Prostate gland (tissue), 2 donors: ENCODE measurements around the gene STKLD1. TPM values are rescaled to one million over a fixed set of nuclear protein-coding genes. Genes with fewer than 3 reads are reported as not detected.
A peak's percentile ranks its signal among the peaks of the same experiment; 100 is the strongest.

Experiments used
- DNase-seq: peaks from one replicate; pipeline ENCODE4 v3.0.0-alpha.2; 2019; ENCODE audit warnings: low spot score
- H3K27ac ChIP-seq, 2 donors: fragments of 200-600 bp; sonication (generic); 2 replicates each; pipeline ENCODE4 v1.5.1; 2017 to 2019
- H3K27me3 ChIP-seq: fragments of 200-600 bp; sonication (generic); replicated peaks from 2 replicates; pipeline ENCODE4 v1.5.1; 2019; ENCODE audit not compliant: insufficient read depth
- H3K36me3 ChIP-seq, 2 donors: fragments of 200-600 bp; sonication (generic); 1 replicate in 1 of 2; 2 replicates in 1 of 2; pipeline versions ENCODE4 v1.5.1 to v1.8.1; 2017 to 2019
- H3K4me1 ChIP-seq: fragments of 200-600 bp; sonication (generic); replicated peaks from 2 replicates; pipeline ENCODE4 v1.5.1; 2019
- H3K4me3 ChIP-seq, 2 donors: fragments of 200-600 bp; sonication (generic); 2 replicates each; pipeline ENCODE4 v1.5.1; 2017 to 2019
- H3K9me3 ChIP-seq: fragments of 200-600 bp; sonication (generic); 2 replicates; pipeline ENCODE4 v1.5.1; 2017
- POLR2A ChIP-seq: fragments of 450-650 bp; IDR thresholded peaks from one replicate; pipeline ENCODE4 v1.6.1; 2016; ENCODE audit warnings: antibody characterized with exemption, mild to moderate bottlenecking
- POLR2AphosphoS5 ChIP-seq: sonication (generic); formaldehyde crosslinking; IDR thresholded peaks from one replicate; pipeline ENCODE4 v1.6.1; 2017; ENCODE audit warnings: antibody characterized with exemption
- WGBS: methylation state at CpG from one replicate; pipeline ENCODE4 v1.1.5; 2018; 5-methylcytosine and 5-hydroxymethylcytosine counted together
- intact Hi-C: fragments of 100-400 bp; cut with DNase I; formaldehyde crosslinking; loops from one replicate; pipeline ENCODE4 v1.14.2; 2022
- total RNA-seq, 2 donors: library from RNA; depleted of rRNA; stranded (reverse); fragments of >200 nt; gene quantifications; one replicate each; pipeline ENCODE4 v1.1.0, GENCODE V29; 2016
- TF ChIP-seq, protein P1 (sequence below), 4 experiments: fragments of 200-600 bp in 2 of 4; fragments of 450-650 bp in 2 of 4; sonication (generic) in 2 of 4; IDR thresholded peaks; 1 replicate in 3 of 4; 2 replicates in 1 of 4; pipeline ENCODE4 v1.5.1; 2016 to 2019; ENCODE audit warnings: antibody characterized with exemption in 4 of 4, mild to moderate bottlenecking in 2 of 4, moderate library complexity in 2 of 4

Gene STKLD1
- total RNA-seq, 2 donors from 2014 or later: 0.87 to 1.0 TPM

DNA sequence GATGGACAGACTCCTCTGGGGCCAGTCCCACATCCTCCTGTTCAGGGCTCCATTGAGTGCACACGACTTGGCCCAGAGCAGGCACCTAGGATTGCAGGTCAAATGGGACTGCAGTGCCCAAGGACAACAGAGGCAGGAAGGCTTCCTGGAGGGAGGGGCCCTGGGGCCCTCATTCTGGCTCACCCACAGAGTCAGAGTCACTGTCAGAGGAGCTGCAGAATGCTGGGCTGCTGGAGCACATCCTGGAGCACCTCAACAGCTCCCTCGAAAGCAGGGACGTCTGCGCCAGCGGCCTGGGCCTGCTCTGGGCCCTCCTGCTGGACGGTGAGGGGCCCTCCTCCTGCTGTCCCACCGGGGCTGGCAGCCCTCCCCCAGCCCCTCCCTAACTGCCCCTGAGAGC, 26.5 kb downstream of the STKLD1 start:
- no peaks in the 10 kb centered on the region for H3K27me3 ChIP-seq
- no peaks in the 10 kb centered on the region for H3K9me3 ChIP-seq
- intact Hi-C loops: no loop called here
- no peak for TF ChIP-seq POLR2A
- TF ChIP-seq, protein P1, sequence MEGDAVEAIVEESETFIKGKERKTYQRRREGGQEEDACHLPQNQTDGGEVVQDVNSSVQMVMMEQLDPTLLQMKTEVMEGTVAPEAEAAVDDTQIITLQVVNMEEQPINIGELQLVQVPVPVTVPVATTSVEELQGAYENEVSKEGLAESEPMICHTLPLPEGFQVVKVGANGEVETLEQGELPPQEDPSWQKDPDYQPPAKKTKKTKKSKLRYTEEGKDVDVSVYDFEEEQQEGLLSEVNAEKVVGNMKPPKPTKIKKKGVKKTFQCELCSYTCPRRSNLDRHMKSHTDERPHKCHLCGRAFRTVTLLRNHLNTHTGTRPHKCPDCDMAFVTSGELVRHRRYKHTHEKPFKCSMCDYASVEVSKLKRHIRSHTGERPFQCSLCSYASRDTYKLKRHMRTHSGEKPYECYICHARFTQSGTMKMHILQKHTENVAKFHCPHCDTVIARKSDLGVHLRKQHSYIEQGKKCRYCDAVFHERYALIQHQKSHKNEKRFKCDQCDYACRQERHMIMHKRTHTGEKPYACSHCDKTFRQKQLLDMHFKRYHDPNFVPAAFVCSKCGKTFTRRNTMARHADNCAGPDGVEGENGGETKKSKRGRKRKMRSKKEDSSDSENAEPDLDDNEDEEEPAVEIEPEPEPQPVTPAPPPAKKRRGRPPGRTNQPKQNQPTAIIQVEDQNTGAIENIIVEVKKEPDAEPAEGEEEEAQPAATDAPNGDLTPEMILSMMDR (IDR thresholded peaks at IDR 0.05): no peak
- DNase-seq: no peak
- peaks cover 0 to 3% of the 10 kb centered on the region in 2 donors for H3K36me3 ChIP-seq
- H3K4me1 ChIP-seq: no peaks in the 10 kb centered on the region
- 76% methylated on average over 6 of the region's 7 CpGs for WGBS
- no peak overlapping the region for H3K4me3 ChIP-seq
- no peak overlapping the region for H3K27ac ChIP-seq

DNA sequence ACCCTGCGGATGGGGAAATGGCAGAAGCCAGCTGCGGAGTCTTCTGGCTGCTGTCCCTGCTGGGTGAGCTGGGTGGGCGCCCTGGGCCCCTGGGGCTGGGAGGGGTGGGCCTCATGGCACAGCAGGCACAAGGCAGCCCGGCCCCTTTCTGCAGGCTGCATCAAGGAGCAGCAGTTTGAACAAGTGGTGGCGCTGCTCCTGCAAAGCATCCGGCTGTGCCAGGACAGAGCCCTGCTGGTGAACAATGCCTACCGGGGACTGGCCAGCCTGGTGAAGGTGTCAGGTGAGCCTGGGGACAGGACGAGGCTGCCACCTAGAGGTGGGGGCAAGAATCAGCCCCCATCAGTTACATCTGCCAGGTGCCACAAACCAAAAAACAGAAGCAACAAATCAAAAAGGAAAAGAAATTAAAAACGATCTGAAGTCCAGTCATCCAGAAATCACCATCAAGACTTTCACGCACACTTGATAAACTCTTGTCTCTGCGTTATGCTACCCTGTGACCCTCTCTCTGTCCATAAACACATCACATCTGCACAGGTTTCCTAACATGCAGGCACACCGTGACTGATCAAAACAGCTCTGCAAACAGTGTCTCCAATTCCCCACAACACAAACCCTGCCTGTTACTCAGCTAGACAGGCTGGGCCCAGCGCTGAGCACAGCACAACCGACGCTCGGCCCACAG, 27.7 kb downstream of the STKLD1 start:
- TF ChIP-seq, protein P1 (IDR thresholded peaks at IDR 0.05): peak; percentile 11 to 74 (median 64)
- TF ChIP-seq POLR2A (no peak), POLR2AphosphoS5 (peak; percentile 38)
- Histone ChIP-seq H3K4me1 (no peaks in the 10 kb centered on the region), H3K27ac (no peak overlapping the region), H3K9me3 (no peaks in the 10 kb centered on the region), H3K36me3 (peaks cover 0 to 3% of the 10 kb centered on the region in 2 donors), H3K27me3 (no peaks in the 10 kb centered on the region), H3K4me3 (no peak overlapping the region)
- intact Hi-C loops: no loop called here
- DNase-seq: peak; percentile 51
- WGBS: 68% methylated on average over 16 of the region's 16 CpGs

DNA sequence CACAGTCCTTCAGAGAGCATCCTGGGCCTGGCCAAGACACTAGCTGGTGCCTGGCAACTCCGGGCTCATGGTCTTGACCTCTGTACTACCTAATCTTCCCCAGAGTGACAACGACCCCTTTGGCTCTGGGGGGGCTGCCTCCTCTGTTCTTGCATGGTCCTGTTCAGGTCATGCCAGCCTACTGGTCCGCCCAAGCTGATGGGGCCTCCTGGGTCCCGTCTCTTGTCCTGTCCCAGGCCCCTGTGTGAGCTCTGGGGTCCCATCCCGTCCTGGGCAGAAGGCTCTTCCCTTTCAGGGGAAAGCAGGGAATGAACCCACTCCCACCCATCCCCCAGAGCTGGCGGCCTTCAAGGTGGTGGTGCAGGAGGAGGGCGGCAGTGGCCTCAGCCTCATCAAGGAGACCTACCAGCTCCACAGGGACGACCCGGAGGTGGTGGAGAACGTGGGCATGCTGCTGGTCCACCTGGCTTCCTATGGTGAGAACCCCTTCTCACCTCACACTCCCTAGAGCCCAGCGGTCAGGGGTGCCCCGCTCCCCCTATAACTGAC, 28.4 kb downstream of the STKLD1 start:
- intact Hi-C loops: no loop called here
- Histone ChIP-seq H3K4me3 (no peak overlapping the region), H3K36me3 (peaks cover 0 to 3% of the 10 kb centered on the region in 2 donors), H3K4me1 (no peaks in the 10 kb centered on the region), H3K27ac (no peak overlapping the region), H3K9me3 (no peaks in the 10 kb centered on the region), H3K27me3 (no peaks in the 10 kb centered on the region)
- TF ChIP-seq POLR2AphosphoS5 (no peak), POLR2A (no peak)
- TF ChIP-seq, protein P1 (IDR thresholded peaks at IDR 0.05): no peak
- DNase-seq: no peak
- 82% methylated on average over 12 of the region's 12 CpGs for WGBS

DNA sequence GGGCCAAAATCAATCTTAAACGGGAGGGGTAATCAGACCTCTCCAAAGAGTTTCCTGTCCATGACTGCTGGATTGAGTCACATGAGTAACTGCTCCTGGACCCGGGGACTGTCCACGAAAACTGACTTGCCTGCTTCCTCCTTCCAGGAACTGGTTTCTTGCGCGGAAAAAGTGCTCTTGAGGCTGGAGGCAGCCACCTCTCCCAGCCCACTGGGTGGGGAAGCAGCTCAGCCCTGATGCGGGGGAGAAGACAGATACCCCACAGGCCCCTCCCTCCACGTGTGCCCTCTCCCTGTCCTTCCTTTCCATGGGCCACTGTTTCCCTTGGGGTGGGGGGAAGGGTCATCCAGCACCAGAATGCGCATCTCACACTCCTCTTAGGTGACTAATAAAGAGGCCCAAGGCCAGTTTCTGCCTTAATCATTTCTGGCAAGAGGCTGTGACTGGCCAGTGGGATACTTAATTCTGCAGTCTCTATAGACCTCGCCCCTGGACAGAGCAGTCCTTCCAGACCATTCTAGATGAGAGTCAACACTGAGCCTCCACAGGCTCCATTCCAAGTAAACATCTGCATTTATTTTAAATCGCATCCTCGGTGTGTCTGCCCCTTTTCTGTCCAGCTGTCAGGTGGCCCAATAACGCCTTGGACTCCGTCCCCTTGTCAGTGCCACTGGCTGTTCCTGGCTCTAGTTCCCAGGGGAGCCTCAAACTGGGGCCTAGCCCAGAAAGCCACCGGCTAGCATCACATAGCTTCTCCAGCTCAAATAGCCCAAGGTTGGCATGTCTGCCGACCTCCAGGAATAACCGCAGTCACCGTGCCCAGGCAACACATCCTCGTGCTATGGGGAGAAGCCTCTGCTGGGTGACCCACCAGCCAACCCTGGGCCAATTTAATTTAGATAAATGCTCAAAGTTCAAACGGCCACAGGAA, 29.6 kb downstream of the STKLD1 start:
- DNase-seq: no peak
- Histone ChIP-seq H3K4me3 (no peak overlapping the region), H3K4me1 (no peaks in the 10 kb centered on the region), H3K27ac (no peak overlapping the region), H3K36me3 (peaks cover 3 to 11% of the 10 kb centered on the region in 2 donors), H3K9me3 (no peaks in the 10 kb centered on the region), H3K27me3 (no peaks in the 10 kb centered on the region)
- 78% methylated on average over 19 of the region's 19 CpGs for WGBS
- intact Hi-C loops: no loop called here
- TF ChIP-seq POLR2AphosphoS5: no peak
- TF ChIP-seq, protein P1 (IDR thresholded peaks at IDR 0.05): no peak
- no peak for TF ChIP-seq POLR2A
